Stomach (tissue), 9 donors: Measurements from ENCODE around the gene USP40. TPM values are rescaled to one million over a fixed set of nuclear protein-coding genes. Genes with fewer than 3 reads are reported as not detected.

Source experiments
- DNase-seq, 2 donors: peaks; one replicate each; pipeline versions ENCODE4 v3.0.0 to v3.0.0-alpha.2; 2013 to 2019
- H3K27ac ChIP-seq, 5 donors: fragments of 200-600 bp in 4 of 5; sonication (generic) in 4 of 5; one replicate each; pipeline ENCODE4 v1.5.1; 2013 to 2019; ENCODE audit warnings: mild to moderate bottlenecking in 1 of 5, moderate library complexity in 1 of 5
- H3K27me3 ChIP-seq, 3 donors: fragments of 200-600 bp; sonication (generic); one replicate each; pipeline ENCODE4 v1.5.1; 2017 to 2019; ENCODE audit warnings: mixed run types in 1 of 3
- H3K36me3 ChIP-seq, 4 donors: fragments of 200-600 bp; sonication (generic); 1 replicate in 3 of 4; 2 replicates in 1 of 4; pipeline ENCODE4 v1.5.1; 2016 to 2019
- H3K4me1 ChIP-seq, 4 donors: fragments of 200-600 bp; sonication (generic); one replicate each; pipeline ENCODE4 v1.5.1; 2016 to 2019
- H3K4me3 ChIP-seq, 4 donors: fragments of 200-600 bp; sonication (generic) in 3 of 4; one replicate each; pipeline ENCODE4 v1.5.1; 2016 to 2019; ENCODE audit warnings: mild to moderate bottlenecking in 1 of 4
- H3K9me3 ChIP-seq, 4 donors: fragments of 200-600 bp; sonication (generic); one replicate each; pipeline ENCODE4 v1.5.1; 2016 to 2019
- CTCF ChIP-seq, 7 experiments: fragments of 450-650 bp in 4 of 7; fragments of 200-600 bp in 3 of 7; sonication (generic) in 3 of 7; IDR thresholded peaks; one replicate each; pipeline ENCODE4 v1.5.1; 2016 to 2019; ENCODE audit warnings: antibody characterized with exemption in 7 of 7, control low read depth in 2 of 7, mild to moderate bottlenecking in 1 of 7
- EP300 ChIP-seq: sonication (generic); formaldehyde crosslinking; IDR thresholded peaks from one replicate; pipeline ENCODE4 v1.6.1; 2017; ENCODE audit warnings: antibody characterized with exemption
- POLR2A ChIP-seq, 4 donors: fragments of 450-650 bp; IDR thresholded peaks; one replicate each; pipeline ENCODE4 v1.6.1; 2016; ENCODE audit warnings: antibody characterized with exemption in 4 of 4, control low read depth in 2 of 4, mild to moderate bottlenecking in 1 of 4, moderate library complexity in 1 of 4
- POLR2AphosphoS5 ChIP-seq, 3 donors: sonication (generic); formaldehyde crosslinking; IDR thresholded peaks; one replicate each; pipeline ENCODE4 v1.6.1; 2016; ENCODE audit warnings: antibody characterized with exemption in 3 of 3
- WGBS, 5 donors: extraction: QIAGEN DNeasy Blood & Tissue Kit in 3 of 5; methylation state at CpG; one replicate each; pipeline versions ENCODE4 v1.1.5 to v1.1.7; 2013 to 2018; 5-methylcytosine and 5-hydroxymethylcytosine counted together
- intact Hi-C: fragments of 100-400 bp; cut with DNase I; formaldehyde crosslinking; loops from one replicate; pipeline ENCODE4 v1.15.1; 2023; ENCODE audit warnings: low total_unique reads
- polyA plus RNA-seq, 3 donors: library from polyadenylated mRNA; stranded (reverse); fragments of 200-250 nt; gene quantifications; one replicate each; pipeline ENCODE4 v1.2.3, GENCODE V29; 2013
- total RNA-seq, 5 donors: library from RNA; depleted of rRNA; stranded (reverse); fragments of >200 nt; gene quantifications; one replicate each; pipeline versions ENCODE4 v1.1.0 to v1.2.3, GENCODE V29; 2014 to 2016
- donor health status: healthy with polysubstance abuse.
- donor health status: Bipolar disorder and iron deficiency.
- donor health status: healthy.

The USP40 gene
- total and polyA plus RNA-seq, 8 donors = 14.5 to 186 (median 31.3) TPM

- H3K9me3 ChIP-seq = no peaks in the 10 kb centered on the region
- no peak for TF ChIP-seq CTCF (IDR thresholded peaks at IDR 0.05)
- TF ChIP-seq EP300 = no peak
- TF ChIP-seq POLR2AphosphoS5 (IDR thresholded peaks at IDR 0.05) = no peak
- no peak for TF ChIP-seq POLR2A (IDR thresholded peaks at IDR 0.05)
- no peak for DNase-seq
- H3K4me1 ChIP-seq = no peaks in the 10 kb centered on the region
- H3K4me3 ChIP-seq = no peak overlapping the region
- no peaks in the 10 kb centered on the region for H3K36me3 ChIP-seq
- H3K27ac ChIP-seq = no peak overlapping the region
- WGBS, 5 donors = 81 to 90% (median 84%) methylated on average over 3 to 4 of the region's 4 CpGs
- peaks cover 0 to 10% (median 0%) of the 10 kb centered on the region in 3 donors for H3K27me3 ChIP-seq
- intact Hi-C loops = no loop called here
Measured at GRCh38 chr2:233603520-233603919, 36.9 kb upstream of the USP40 start.

- Histone ChIP-seq H3K27me3 (peaks cover 0 to 10% (median 0%) of the 10 kb centered on the region in 3 donors), H3K4me3 (no peak overlapping the region), H3K27ac (no peak overlapping the region), H3K36me3 (no peaks in the 10 kb centered on the region), H3K4me1 (no peaks in the 10 kb centered on the region), H3K9me3 (no peaks in the 10 kb centered on the region)
- TF ChIP-seq POLR2AphosphoS5 (IDR thresholded peaks at IDR 0.05) = no peak
- TF ChIP-seq CTCF (IDR thresholded peaks at IDR 0.05) = no peak
- no peak for TF ChIP-seq EP300
- TF ChIP-seq POLR2A (IDR thresholded peaks at IDR 0.05) = no peak
- DNase-seq = no peak
- intact Hi-C loops = no loop called here
- 90 to 100% (median 97%) methylated on average over 1 of the region's 1 CpG for WGBS, 5 donors
Measured at GRCh38 chr2:233602076-233602475, 35.5 kb upstream of the USP40 start.

- TF ChIP-seq POLR2A (IDR thresholded peaks at IDR 0.05) = no peak
- no peaks in the 10 kb centered on the region for H3K36me3 ChIP-seq
- 66 to 86% (median 78%) methylated on average over 2 of the region's 2 CpGs for WGBS, 5 donors
Measured at GRCh38 chr2:233600386-233600785, 33.8 kb upstream of the USP40 start.

GRCh38 chr2:233598952-233599351 is 32.4 kb upstream of the USP40 start:
- no peaks in the 10 kb centered on the region for H3K4me1 ChIP-seq
- no peaks in the 10 kb centered on the region for H3K9me3 ChIP-seq
- DNase-seq = no peak
- H3K27ac ChIP-seq = no peak overlapping the region
- peaks cover 0 to 10% (median 0%) of the 10 kb centered on the region in 3 donors for H3K27me3 ChIP-seq
- WGBS, 5 donors = 87 to 94% (median 89%) methylated on average over 3 of the region's 3 CpGs
- intact Hi-C loops = no loop called here
- H3K4me3 ChIP-seq = no peak overlapping the region
- TF ChIP-seq POLR2A (IDR thresholded peaks at IDR 0.05) = no peak
- TF ChIP-seq CTCF (IDR thresholded peaks at IDR 0.05) = no peak
- TF ChIP-seq POLR2AphosphoS5 (IDR thresholded peaks at IDR 0.05) = no peak
- no peak for TF ChIP-seq EP300
- no peaks in the 10 kb centered on the region for H3K36me3 ChIP-seq

More at GRCh38 chr2:233600386-233600785, 33.8 kb upstream of the USP40 start:
- Histone ChIP-seq H3K4me3 (no peak overlapping the region), H3K27me3 (peaks cover 0 to 10% (median 0%) of the 10 kb centered on the region in 3 donors), H3K27ac (no peak overlapping the region), H3K9me3 (no peaks in the 10 kb centered on the region), H3K4me1 (no peaks in the 10 kb centered on the region)
- no peak for DNase-seq
- intact Hi-C loops = no loop called here

GRCh38 chr2:233597522-233597921 is 30.9 kb upstream of the USP40 start:
- Histone ChIP-seq H3K9me3 (no peaks in the 10 kb centered on the region), H3K27ac (no peak overlapping the region), H3K4me3 (no peak overlapping the region), H3K4me1 (no peaks in the 10 kb centered on the region), H3K27me3 (peaks cover 0 to 6% (median 0%) of the 10 kb centered on the region in 3 donors), H3K36me3 (no peaks in the 10 kb centered on the region)
- no peak for DNase-seq
- intact Hi-C loops = no loop called here
- TF ChIP-seq EP300 (no peak), CTCF (IDR thresholded peaks at IDR 0.05) (no peak), POLR2AphosphoS5 (IDR thresholded peaks at IDR 0.05) (no peak), POLR2A (IDR thresholded peaks at IDR 0.05) (no peak)
- WGBS, 5 donors = 33 to 51% (median 41%) methylated on average over 1 of the region's 1 CpG
